Measurements from ENCODE around the gene SLC17A7.
A peak's percentile ranks its signal among the peaks of the same experiment; 100 is the strongest.

The SLC17A7 gene

DNA sequence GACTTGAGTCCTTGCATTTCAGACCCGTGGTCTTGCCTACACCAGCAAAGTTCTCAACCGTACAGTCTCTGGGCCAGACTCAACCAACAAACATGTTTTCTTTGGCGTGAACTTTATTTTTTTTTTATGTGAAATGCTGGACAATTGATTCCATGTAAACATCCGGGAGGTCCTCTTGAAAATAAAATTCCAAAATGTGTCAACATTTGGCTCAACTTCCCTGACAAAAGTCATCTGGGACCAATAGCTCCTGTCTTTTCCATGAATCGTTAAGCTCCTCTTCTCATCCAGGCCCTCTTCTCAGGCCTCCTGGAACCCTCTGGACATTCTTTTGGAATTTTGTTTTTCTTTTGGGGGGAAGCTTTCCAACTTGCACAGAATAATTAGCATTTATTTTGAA, 14.4 kb upstream of the SLC17A7 start:
- TF ChIP-seq, protein P1, sequence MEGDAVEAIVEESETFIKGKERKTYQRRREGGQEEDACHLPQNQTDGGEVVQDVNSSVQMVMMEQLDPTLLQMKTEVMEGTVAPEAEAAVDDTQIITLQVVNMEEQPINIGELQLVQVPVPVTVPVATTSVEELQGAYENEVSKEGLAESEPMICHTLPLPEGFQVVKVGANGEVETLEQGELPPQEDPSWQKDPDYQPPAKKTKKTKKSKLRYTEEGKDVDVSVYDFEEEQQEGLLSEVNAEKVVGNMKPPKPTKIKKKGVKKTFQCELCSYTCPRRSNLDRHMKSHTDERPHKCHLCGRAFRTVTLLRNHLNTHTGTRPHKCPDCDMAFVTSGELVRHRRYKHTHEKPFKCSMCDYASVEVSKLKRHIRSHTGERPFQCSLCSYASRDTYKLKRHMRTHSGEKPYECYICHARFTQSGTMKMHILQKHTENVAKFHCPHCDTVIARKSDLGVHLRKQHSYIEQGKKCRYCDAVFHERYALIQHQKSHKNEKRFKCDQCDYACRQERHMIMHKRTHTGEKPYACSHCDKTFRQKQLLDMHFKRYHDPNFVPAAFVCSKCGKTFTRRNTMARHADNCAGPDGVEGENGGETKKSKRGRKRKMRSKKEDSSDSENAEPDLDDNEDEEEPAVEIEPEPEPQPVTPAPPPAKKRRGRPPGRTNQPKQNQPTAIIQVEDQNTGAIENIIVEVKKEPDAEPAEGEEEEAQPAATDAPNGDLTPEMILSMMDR (conservative IDR thresholded peaks at IDR 0.05) = no peak
- TF ChIP-seq ZFX (IDR thresholded peaks at IDR 0.05) = no peak
- no peak overlapping the region for H3K27ac ChIP-seq

DNA sequence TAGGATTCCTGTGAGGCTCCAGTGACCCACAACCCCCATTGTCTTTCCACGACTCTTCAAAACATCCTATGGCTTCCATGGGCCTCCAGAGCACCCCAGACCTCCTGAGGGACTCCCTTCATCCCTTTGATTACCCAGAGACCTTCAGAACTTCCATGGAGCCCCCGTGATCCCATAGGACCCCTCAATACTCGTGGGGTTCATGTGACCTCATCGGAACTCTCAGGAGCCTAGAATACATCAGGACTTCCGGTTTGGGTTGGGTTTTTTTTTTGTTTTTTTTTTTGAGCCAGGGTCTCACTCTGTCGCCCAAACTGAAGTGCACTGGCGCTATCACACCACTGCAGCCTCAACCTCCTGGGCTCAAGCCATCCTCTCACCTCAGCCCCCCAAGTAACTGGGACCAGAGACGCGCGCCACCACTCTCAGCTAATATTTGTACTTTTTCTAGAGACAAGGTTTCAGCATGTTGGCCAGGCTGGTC, 12.5 kb upstream of the SLC17A7 start:
- peak overlapping the region; percentile 83 for H3K27ac ChIP-seq
- TF ChIP-seq, protein P1 (conservative IDR thresholded peaks at IDR 0.05) = no peak
- TF ChIP-seq ZFX (IDR thresholded peaks at IDR 0.05) = no peak

DNA sequence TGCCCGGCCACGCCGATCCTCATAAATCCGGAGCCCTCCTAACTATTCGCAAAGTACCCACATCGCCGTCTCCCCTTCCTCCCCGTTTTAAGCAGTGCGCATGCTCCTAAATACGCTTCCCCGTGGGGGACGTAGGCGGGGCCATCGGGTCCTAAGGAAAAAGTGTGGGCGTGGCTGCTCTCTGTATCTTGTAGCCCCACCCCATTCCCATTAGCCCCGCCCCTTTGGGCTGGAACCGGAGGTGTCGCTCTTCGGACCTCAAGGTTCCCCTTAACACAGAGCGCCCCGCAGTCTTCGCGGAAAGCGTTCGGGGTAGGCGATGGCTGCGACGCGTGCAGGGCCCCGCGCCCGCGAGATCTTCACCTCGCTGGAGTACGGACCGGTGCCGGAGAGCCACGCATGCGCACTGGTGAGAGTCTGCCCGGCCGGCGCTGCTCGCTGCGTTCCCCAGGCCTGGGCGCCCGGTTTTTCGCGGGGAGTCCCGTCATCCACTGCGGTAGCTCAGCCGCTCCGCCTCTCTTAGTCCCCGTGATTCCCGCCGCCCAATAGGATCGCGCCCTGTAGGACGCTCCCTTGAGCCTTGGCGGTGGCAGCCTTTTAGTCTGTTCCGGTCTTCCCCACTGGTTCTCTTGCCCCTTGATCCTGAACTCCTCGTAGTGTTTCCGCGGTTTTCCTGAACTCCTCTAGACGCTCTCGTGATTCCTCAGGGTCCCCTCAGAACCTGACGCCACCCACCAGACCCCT, 11.9 kb upstream of the SLC17A7 start, which contains the start of gene ALDH16A1:
TSS of gene ALDH16A1 (plus strand) at position 213 of the 744 bp plus-strand sequence. CDS start at position 320, 107 bp downstream.
- peak within 1 kb of the TSS; percentile 83 for H3K27ac ChIP-seq
- TF ChIP-seq, protein P1 (conservative IDR thresholded peaks at IDR 0.05) = no peak
- TF ChIP-seq ZFX (IDR thresholded peaks at IDR 0.05) = no peak

DNA sequence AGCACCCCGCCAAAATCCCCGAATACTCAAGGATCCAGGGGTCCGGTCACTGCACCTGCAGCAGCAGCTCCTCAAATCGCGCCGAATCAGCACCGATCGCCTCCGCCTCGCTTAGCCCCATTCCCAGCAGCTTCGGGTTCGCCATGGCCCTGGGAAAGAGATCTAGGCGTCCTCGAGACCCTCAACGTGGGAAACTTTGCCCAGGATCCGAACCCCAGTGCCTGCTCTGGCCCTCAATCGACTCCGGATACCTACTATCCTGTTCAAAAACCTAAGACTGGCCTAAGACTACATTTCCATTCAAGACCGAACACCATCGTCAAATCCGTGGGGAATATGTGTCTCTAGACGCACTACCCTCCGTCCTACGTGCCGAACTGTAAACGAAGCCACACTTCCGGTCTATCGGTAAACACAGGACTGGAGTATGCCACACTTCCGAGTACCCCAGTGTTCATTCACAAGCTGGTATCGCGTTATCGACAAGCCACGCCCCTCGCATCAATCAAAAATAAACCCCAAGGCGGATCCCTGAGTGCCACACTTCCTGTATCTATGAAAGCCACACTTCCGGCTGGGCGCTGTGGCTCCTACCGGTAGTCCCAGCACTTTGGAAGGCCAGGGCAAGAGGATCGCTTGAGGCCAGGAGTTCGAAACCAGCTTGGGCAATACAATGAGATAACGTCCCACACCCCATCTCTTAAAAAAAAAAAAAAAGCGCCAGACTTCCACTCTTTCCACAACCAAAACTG, 10.3 kb upstream of the SLC17A7 start, which contains the start of gene PIH1D1:
TSS of gene PIH1D1 (minus strand) at position 385 of the 752 bp plus-strand sequence. CDS start at position 145, 240 bp downstream.
- peak within 1 kb of the TSS; percentile 83 for H3K27ac ChIP-seq
- TF ChIP-seq, protein P1 (conservative IDR thresholded peaks at IDR 0.05) = no peak
- no peak; the same call in 1 of the 2 replicates for TF ChIP-seq ZFX (IDR thresholded peaks at IDR 0.05)

DNA sequence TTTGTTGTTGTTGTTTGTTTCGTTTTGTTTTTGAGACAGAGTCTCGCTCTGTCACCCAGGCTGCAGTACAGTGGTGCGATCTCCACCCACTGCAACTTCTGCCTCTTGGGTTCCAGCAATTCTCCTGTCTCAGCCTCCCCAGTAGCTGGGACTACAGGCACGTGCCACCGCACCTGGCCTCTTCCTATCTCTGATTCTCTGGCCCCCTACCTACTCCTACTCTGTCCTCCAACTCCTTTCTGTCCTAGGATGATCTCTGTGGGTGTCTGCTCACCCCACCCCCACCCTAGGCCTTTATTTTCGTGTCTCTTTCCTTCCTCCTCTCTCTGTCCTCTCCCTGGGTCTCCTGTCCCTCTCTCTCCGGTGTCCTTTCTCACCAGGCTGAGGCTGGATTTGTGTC, 9.1 kb upstream of the SLC17A7 start:
- H3K27ac ChIP-seq = peak overlapping the region; percentile 83
- no peak for TF ChIP-seq ZFX (IDR thresholded peaks at IDR 0.05)
- TF ChIP-seq, protein P1 (conservative IDR thresholded peaks at IDR 0.05) = no peak

DNA sequence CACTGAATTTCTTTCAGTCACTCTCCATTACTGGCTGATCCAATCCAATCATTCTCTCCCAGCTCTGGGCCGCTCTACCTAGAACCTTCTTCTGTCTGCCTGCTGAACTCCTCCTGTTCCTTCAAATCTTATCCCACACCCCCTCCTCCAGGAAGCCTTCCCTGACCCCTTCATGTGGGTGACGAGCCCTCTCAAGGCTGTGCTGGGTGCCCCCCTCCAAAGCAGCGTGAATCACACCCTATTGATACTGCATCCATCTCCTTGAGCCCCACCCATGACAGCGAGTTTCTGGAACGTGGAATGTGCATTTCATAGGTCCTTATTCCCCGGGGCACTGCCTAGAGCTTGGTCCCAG, 7.1 kb upstream of the SLC17A7 start:
- no peak overlapping the region for H3K27ac ChIP-seq
- no peak for TF ChIP-seq ZFX (IDR thresholded peaks at IDR 0.05)
- TF ChIP-seq, protein P1 (conservative IDR thresholded peaks at IDR 0.05) = no peak

Data from C4-2B (cell line).